Tibial nerve (tissue), 4 donors: ENCODE measurements around the gene VPS37D. TPM values are rescaled to one million over a fixed set of nuclear protein-coding genes. Genes with fewer than 3 reads are reported as not detected.

Experiments used
- DNase-seq, 2 donors: peaks; one replicate each; pipeline ENCODE4 v3.0.0-alpha.2; 2019; ENCODE audit warnings: low spot score in 2 of 2
- H3K27ac ChIP-seq, 4 donors: fragments of 200-600 bp; sonication (generic) in 3 of 4; one replicate each; pipeline ENCODE4 v1.5.1; 2017 to 2019; ENCODE audit warnings: mild to moderate bottlenecking in 1 of 4
- H3K27me3 ChIP-seq, 2 donors: fragments of 200-600 bp; sonication (generic) in 1 of 2; one replicate each; pipeline versions ENCODE4 v1.5.1 to v1.6.0; 2017 to 2019
- H3K36me3 ChIP-seq, 3 donors: fragments of 200-600 bp; sonication (generic); one replicate each; pipeline ENCODE4 v1.5.1; 2018 to 2019
- H3K4me1 ChIP-seq, 4 donors: fragments of 200-600 bp; sonication (generic) in 3 of 4; one replicate each; pipeline ENCODE4 v1.5.1; 2017 to 2019
- H3K4me3 ChIP-seq, 4 donors: fragments of 200-600 bp; sonication (generic) in 3 of 4; one replicate each; pipeline ENCODE4 v1.5.1; 2017 to 2019; ENCODE audit warnings: mild to moderate bottlenecking in 1 of 4, moderate library complexity in 1 of 4
- H3K9me3 ChIP-seq, 4 donors: fragments of 200-600 bp; sonication (generic) in 3 of 4; one replicate each; pipeline ENCODE4 v1.5.1; 2017 to 2019
- CTCF ChIP-seq, 5 experiments: fragments of 200-600 bp in 3 of 5; fragments of 450-650 bp in 2 of 5; sonication (generic) in 3 of 5; IDR thresholded peaks; one replicate each; pipeline ENCODE4 v1.5.1; 2016 to 2019; ENCODE audit warnings: antibody characterized with exemption in 5 of 5, mild to moderate bottlenecking in 3 of 5, moderate library complexity in 2 of 5
- EP300 ChIP-seq, 2 donors: sonication (generic); formaldehyde crosslinking; IDR thresholded peaks; one replicate each; pipeline ENCODE4 v1.6.1; 2017; ENCODE audit warnings: antibody characterized with exemption in 2 of 2, mild to moderate bottlenecking in 1 of 2
- POLR2A ChIP-seq, 2 donors: fragments of 450-650 bp; IDR thresholded peaks; one replicate each; pipeline ENCODE4 v1.6.1; 2017; ENCODE audit warnings: antibody characterized with exemption in 2 of 2, mild to moderate bottlenecking in 2 of 2, moderate library complexity in 2 of 2
- WGBS, 2 donors: methylation state at CpG; one replicate each; pipeline ENCODE4 v1.1.5; 2018; 5-methylcytosine and 5-hydroxymethylcytosine counted together
- total RNA-seq, 4 donors: library from RNA; depleted of rRNA; stranded (reverse); fragments of >200 nt; gene quantifications; one replicate each; pipeline ENCODE4 v1.1.0, GENCODE V29; 2016

VPS37D gene
- total RNA-seq, 4 donors from 2014 or later: 1.1 to 4.2 (median 3.4) TPM

GRCh38 chr7:73668103-73668885, 663 bp downstream of the VPS37D start:
- Histone ChIP-seq H3K4me1 (peaks cover 0 to 18% (median 9%) of the 10 kb centered on the region in 4 donors), H3K27ac (peak overlapping the region in 1 of 4 donors; percentile 76), H3K36me3 (peaks cover 0 to 5% (median 0%) of the 10 kb centered on the region in 3 donors), H3K9me3 (peaks cover 0 to 7% (median 0%) of the 10 kb centered on the region in 4 donors), H3K4me3 (peak overlapping the region; percentile 47 to 74 (median 48)), H3K27me3 (no peaks in the 10 kb centered on the region)
- 1 to 3% methylated on average over 15 to 16 of the region's 52 CpGs for WGBS, 2 donors
- TF ChIP-seq POLR2A (IDR thresholded peaks at IDR 0.05): no peak
- TF ChIP-seq CTCF (IDR thresholded peaks at IDR 0.05): no peak
- TF ChIP-seq EP300 (IDR thresholded peaks at IDR 0.05): no peak
- no peak for DNase-seq

GRCh38 chr7:73668886-73669230, 1.2 kb downstream of the VPS37D start:
- H3K27ac ChIP-seq: peak overlapping the region in 1 of 4 donors; percentile 76
- peaks cover 0 to 18% (median 9%) of the 10 kb centered on the region in 4 donors for H3K4me1 ChIP-seq
- peaks cover 0 to 2% (median 0%) of the 10 kb centered on the region in 4 donors for H3K9me3 ChIP-seq
- H3K36me3 ChIP-seq: peaks cover 0 to 5% (median 0%) of the 10 kb centered on the region in 3 donors
- H3K4me3 ChIP-seq: peak overlapping the region in 3 of 4 donors; percentile 48 to 74 (median 48)
- 30 to 31% methylated on average over 5 of the region's 5 CpGs for WGBS, 2 donors
- no peak for DNase-seq
- no peaks in the 10 kb centered on the region for H3K27me3 ChIP-seq
- TF ChIP-seq EP300 (IDR thresholded peaks at IDR 0.05): no peak
- TF ChIP-seq CTCF (IDR thresholded peaks at IDR 0.05): no peak

- no peak for TF ChIP-seq POLR2A (IDR thresholded peaks at IDR 0.05)
- TF ChIP-seq EP300 (IDR thresholded peaks at IDR 0.05): no peak
- no peak for TF ChIP-seq CTCF (IDR thresholded peaks at IDR 0.05)
- 73 to 77% methylated on average over 19 of the region's 19 CpGs for WGBS, 2 donors
- no peak for DNase-seq
- no peaks in the 10 kb centered on the region for H3K27me3 ChIP-seq
- peaks cover 0 to 18% (median 9%) of the 10 kb centered on the region in 4 donors for H3K4me1 ChIP-seq
- H3K9me3 ChIP-seq: no peaks in the 10 kb centered on the region
- peaks cover 0 to 5% (median 0%) of the 10 kb centered on the region in 3 donors for H3K36me3 ChIP-seq
- H3K4me3 ChIP-seq: no peak overlapping the region
- no peak overlapping the region for H3K27ac ChIP-seq
These were observed 1.7 kb downstream of the VPS37D start for GRCh38 chr7:73669288-73669701.

- Histone ChIP-seq H3K9me3 (no peaks in the 10 kb centered on the region), H3K4me3 (no peak overlapping the region)
- WGBS, 2 donors: 81 to 90% methylated on average over 11 to 12 of the region's 12 CpGs
These were observed 2.3 kb downstream of the VPS37D start for GRCh38 chr7:73669858-73670385.

More at GRCh38 chr7:73669858-73670385, 2.3 kb downstream of the VPS37D start:
- TF ChIP-seq POLR2A (IDR thresholded peaks at IDR 0.05) (no peak), CTCF (IDR thresholded peaks at IDR 0.05) (no peak)
- H3K36me3 ChIP-seq: peaks cover 0 to 5% (median 0%) of the 10 kb centered on the region in 3 donors
- no peak for DNase-seq
- no peaks in the 10 kb centered on the region for H3K27me3 ChIP-seq
- no peak overlapping the region for H3K27ac ChIP-seq
- H3K4me1 ChIP-seq: peaks cover 0 to 18% (median 9%) of the 10 kb centered on the region in 4 donors
